HAP-1 (cell line): ENCODE results near the gene ARPC4.

Source experiments
- DNase-seq, 2 experiments: peaks; one replicate each; pipeline ENCODE4 v3.0.0-alpha.2; 2016 to 2020; ENCODE audit warnings: low spot score in 2 of 2
- H3K27me3 ChIP-seq: fragments of 250-450 bp; sonication (Bioruptor Pico); 2 replicates; pipeline ENCODE4 v1.5.1; 2020; ENCODE audit warnings: low read depth, mild to moderate bottlenecking, moderate library complexity
- H3K36me3 ChIP-seq: fragments of 250-450 bp; sonication (Bioruptor Pico); replicated peaks from 2 replicates; pipeline ENCODE4 v1.5.1; 2020; ENCODE audit warnings: mild to moderate bottlenecking
- H3K4me1 ChIP-seq: fragments of 250-450 bp; sonication (Bioruptor Pico); 2 replicates; pipeline ENCODE4 v1.5.1; 2020; ENCODE audit warnings: mild to moderate bottlenecking
- H3K4me3 ChIP-seq: fragments of 250-450 bp; sonication (Bioruptor Pico); 2 replicates; pipeline ENCODE4 v1.5.1; 2020; ENCODE audit warnings: mild to moderate bottlenecking, moderate library complexity
- H3K9me3 ChIP-seq: fragments of 250-450 bp; sonication (Bioruptor Pico); 2 replicates; pipeline ENCODE4 v1.5.1; 2020; ENCODE audit warnings: mild to moderate bottlenecking, moderate library complexity
- in situ Hi-C: fragments of 300-500 bp; cut with MboI; formaldehyde crosslinking; loops from 3 replicates; pipeline ENCODE4 v1.14.3; 2020; ENCODE audit warnings: low sequenced_read_pairs, inconsistent platforms, mixed read lengths

ARPC4 gene

GRCh38 chr3:9791127-9791526 lies 1.8 kb upstream of the ARPC4 start:
- in situ Hi-C loops: no loop called here
- Histone ChIP-seq H3K4me1 (peaks cover 4% of the 10 kb centered on the region), H3K27me3 (no peaks in the 10 kb centered on the region), H3K4me3 (no peak overlapping the region), H3K9me3 (no peaks in the 10 kb centered on the region), H3K36me3 (peaks cover 40% of the 10 kb centered on the region)
- DNase-seq: no peak

- in situ Hi-C loops: no loop called here
- H3K9me3 ChIP-seq: no peaks in the 10 kb centered on the region; the same call in 1 of the 2 replicates
- H3K4me1 ChIP-seq: peaks cover 4% of the 10 kb centered on the region
- no peaks in the 10 kb centered on the region for H3K27me3 ChIP-seq
- H3K4me3 ChIP-seq: peak overlapping the region; percentile 98
- peaks cover 37% of the 10 kb centered on the region for H3K36me3 ChIP-seq
- no peak for DNase-seq
Measured at GRCh38 chr3:9791790-9792404, 985 bp upstream of the ARPC4 start.

GRCh38 chr3:9793161-9793781 lies 389 bp downstream of the ARPC4 start:
- Histone ChIP-seq H3K9me3 (no peaks in the 10 kb centered on the region; the same call in 1 of the 2 replicates), H3K4me3 (peak overlapping the region; percentile 98), H3K36me3 (peaks cover 46% of the 10 kb centered on the region), H3K4me1 (peaks cover 4% of the 10 kb centered on the region), H3K27me3 (no peaks in the 10 kb centered on the region)
- in situ Hi-C loops: no loop called here
- peak in 1 of 2 experiments; percentile 39 for DNase-seq

DNA sequence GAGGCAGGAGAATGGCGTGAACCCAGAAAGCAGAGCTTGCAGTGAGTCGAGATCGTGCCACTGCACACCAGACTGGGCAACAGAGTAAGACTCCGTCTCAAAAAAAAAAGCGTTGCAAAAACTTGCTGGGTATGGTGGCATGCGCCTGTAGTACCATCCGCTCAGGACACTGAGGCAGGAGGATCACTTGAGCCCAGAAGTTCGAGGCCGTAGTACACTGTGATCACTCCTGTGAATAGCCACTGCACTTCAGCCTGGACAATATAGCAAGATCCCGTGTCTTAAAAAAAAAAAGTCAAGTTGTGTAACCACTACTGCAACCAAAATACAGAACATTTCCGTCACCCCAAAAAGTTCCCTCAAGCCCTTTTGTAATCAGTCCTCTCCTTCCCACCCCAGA lies 1.5 kb downstream of the ARPC4 start:
- Histone ChIP-seq H3K36me3 (peaks cover 51% of the 10 kb centered on the region), H3K4me3 (no peak overlapping the region; the same call in 1 of the 2 replicates), H3K4me1 (peaks cover 4% of the 10 kb centered on the region), H3K9me3 (no peaks in the 10 kb centered on the region; the same call in 1 of the 2 replicates), H3K27me3 (no peaks in the 10 kb centered on the region)
- in situ Hi-C loops: no loop called here
- no peak for DNase-seq

GRCh38 chr3:9795207-9795606 lies 2.3 kb downstream of the ARPC4 start:
- Histone ChIP-seq H3K9me3 (no peaks in the 10 kb centered on the region; the same call in 1 of the 2 replicates), H3K36me3 (peaks cover 53% of the 10 kb centered on the region), H3K4me1 (peaks cover 4% of the 10 kb centered on the region), H3K27me3 (no peaks in the 10 kb centered on the region), H3K4me3 (no peak overlapping the region)
- in situ Hi-C loops: no loop called here
- DNase-seq: no peak

- Histone ChIP-seq H3K4me3 (no peak overlapping the region), H3K27me3 (no peaks in the 10 kb centered on the region), H3K9me3 (no peaks in the 10 kb centered on the region; the same call in 1 of the 2 replicates), H3K4me1 (peaks cover 4% of the 10 kb centered on the region), H3K36me3 (peaks cover 69% of the 10 kb centered on the region)
- in situ Hi-C loops: no loop called here
- no peak for DNase-seq
Measured at GRCh38 chr3:9797196-9797945, 4.5 kb downstream of the ARPC4 start.

DNA sequence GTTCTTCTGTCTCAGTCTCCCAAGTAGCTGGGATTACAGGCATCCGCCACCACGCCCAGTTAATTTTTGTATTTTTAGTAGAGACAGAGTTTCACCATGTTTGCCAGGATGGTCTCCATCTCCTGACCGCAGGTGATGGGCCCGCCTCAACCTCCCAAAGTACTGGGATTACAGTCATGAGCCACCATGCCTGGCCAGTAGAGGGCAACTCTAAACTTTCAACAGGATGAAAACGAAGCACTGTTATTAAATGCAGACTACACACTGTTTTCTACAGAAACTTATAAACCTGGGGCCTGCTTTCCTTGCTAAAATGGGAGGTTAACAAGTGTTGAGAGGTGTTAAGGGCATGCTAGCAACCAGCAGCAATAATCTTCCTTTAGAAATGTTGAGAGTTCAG lies 7.6 kb downstream of the ARPC4 start:
- no peak for DNase-seq
- Histone ChIP-seq H3K9me3 (no peaks in the 10 kb centered on the region; the same call in 1 of the 2 replicates), H3K4me3 (no peak overlapping the region), H3K36me3 (peaks cover 88% of the 10 kb centered on the region), H3K27me3 (no peaks in the 10 kb centered on the region), H3K4me1 (no peaks in the 10 kb centered on the region)
- in situ Hi-C loops: no loop called here

- Histone ChIP-seq H3K4me1 (no peaks in the 10 kb centered on the region), H3K4me3 (no peak overlapping the region), H3K36me3 (peaks cover 84% of the 10 kb centered on the region), H3K27me3 (no peaks in the 10 kb centered on the region), H3K9me3 (no peaks in the 10 kb centered on the region)
- no peak for DNase-seq
- in situ Hi-C loops: no loop called here
Measured at GRCh38 chr3:9803494-9803893, 10.6 kb downstream of the ARPC4 start.

DNA sequence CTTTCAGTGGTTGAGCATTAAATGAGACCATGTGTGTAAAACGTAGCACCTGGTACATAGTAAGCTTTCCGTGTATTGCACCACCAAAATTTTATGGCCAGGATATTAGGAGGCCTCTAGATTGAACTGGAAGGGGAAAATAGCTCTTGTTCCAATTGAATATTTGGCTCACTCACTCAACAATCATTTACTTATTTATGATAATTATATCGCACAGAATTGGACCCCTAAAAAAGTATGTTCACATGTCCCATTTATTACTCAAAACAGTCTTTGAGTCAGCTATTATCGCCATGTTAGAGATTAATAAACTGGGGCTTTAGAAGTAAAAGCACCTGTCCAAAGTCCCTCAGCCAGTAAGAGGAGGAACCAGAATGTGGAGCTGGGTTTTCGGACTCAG lies 12.1 kb downstream of the ARPC4 start:
- Histone ChIP-seq H3K4me3 (no peak overlapping the region), H3K36me3 (peaks cover 80% of the 10 kb centered on the region), H3K9me3 (no peaks in the 10 kb centered on the region), H3K4me1 (no peaks in the 10 kb centered on the region), H3K27me3 (no peaks in the 10 kb centered on the region)
- in situ Hi-C loops: no loop called here
- DNase-seq: no peak

- in situ Hi-C loops: no loop called here
- Histone ChIP-seq H3K4me1 (no peaks in the 10 kb centered on the region), H3K36me3 (peaks cover 77% of the 10 kb centered on the region)
Measured at GRCh38 chr3:9806137-9806536, 13.3 kb downstream of the ARPC4 start.

DNA sequence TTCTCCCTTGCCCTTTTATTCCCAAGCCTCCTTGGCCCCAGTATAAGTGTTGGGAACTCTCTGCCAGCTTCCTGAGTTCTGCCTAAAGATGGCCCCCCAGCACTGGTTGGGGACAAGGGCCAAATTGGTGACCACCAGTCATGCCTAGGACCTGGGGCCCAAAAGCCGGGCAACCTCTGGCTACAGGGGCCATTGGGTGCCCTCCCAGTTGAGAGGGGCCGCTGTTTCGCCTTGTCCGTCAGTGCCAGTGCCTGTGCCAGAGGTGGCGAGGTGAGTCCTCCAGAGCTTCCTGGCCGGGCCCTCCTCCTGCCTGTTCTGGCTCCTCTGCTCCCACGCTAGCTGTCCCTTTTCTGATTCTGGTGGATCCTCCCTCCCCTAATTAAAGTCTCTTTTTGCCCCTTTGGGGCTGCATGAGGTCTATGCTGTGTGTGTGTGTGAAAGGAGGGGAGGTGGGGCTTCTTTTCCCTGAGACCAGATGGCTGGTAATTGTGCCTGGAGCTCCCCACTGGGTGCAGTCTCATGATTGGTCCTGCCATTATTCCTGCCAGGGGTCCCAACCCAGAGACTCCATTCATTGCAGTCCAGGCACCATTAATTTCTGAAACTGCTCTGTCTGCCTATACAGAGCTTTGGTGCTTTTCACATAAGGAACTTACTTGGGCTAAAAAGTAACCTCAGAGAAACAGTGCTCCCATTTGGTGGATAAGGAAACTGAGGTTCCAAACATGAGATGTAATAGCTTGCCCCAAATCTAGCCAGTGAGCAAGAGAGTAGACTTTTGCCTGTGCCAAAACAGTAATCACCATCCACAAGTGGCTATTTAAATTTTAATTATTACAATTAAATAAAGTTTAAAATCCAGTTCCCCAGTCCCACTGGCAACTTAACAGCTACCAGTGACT lies 14.1 kb downstream of the ARPC4 start:
- no peaks in the 10 kb centered on the region for H3K27me3 ChIP-seq
- in situ Hi-C loops: no loop called here
- H3K4me3 ChIP-seq: no peak overlapping the region
- H3K36me3 ChIP-seq: peaks cover 77% of the 10 kb centered on the region
- DNase-seq: no peak
- H3K9me3 ChIP-seq: no peaks in the 10 kb centered on the region
- no peaks in the 10 kb centered on the region for H3K4me1 ChIP-seq

More at GRCh38 chr3:9806137-9806536, 13.3 kb downstream of the ARPC4 start:
- no peak overlapping the region for H3K4me3 ChIP-seq
- H3K9me3 ChIP-seq: no peaks in the 10 kb centered on the region
- no peaks in the 10 kb centered on the region for H3K27me3 ChIP-seq
- DNase-seq: no peak

DNA sequence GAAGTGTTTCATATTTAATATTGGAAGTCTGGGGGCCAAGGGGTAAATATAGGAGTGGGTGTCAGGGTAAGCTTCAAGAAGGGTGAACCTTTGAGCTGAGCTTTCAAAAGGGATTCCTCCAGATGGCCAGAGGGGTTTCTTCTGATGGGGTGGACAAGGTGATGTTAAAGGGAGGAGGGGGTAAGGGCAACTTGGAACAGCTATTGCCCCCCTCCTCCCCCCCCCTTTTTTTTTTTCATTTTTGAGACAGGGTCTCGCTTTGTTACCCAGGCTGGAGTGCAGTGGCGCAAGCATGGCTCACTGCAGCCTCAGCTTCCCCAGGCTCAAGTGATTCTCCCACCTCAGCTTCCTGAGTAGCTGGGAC lies 15.1 kb downstream of the ARPC4 start:
- DNase-seq: no peak
- Histone ChIP-seq H3K9me3 (no peaks in the 10 kb centered on the region), H3K27me3 (no peaks in the 10 kb centered on the region), H3K36me3 (peaks cover 79% of the 10 kb centered on the region), H3K4me1 (no peaks in the 10 kb centered on the region), H3K4me3 (no peak overlapping the region)
- in situ Hi-C loops: no loop called here

DNA sequence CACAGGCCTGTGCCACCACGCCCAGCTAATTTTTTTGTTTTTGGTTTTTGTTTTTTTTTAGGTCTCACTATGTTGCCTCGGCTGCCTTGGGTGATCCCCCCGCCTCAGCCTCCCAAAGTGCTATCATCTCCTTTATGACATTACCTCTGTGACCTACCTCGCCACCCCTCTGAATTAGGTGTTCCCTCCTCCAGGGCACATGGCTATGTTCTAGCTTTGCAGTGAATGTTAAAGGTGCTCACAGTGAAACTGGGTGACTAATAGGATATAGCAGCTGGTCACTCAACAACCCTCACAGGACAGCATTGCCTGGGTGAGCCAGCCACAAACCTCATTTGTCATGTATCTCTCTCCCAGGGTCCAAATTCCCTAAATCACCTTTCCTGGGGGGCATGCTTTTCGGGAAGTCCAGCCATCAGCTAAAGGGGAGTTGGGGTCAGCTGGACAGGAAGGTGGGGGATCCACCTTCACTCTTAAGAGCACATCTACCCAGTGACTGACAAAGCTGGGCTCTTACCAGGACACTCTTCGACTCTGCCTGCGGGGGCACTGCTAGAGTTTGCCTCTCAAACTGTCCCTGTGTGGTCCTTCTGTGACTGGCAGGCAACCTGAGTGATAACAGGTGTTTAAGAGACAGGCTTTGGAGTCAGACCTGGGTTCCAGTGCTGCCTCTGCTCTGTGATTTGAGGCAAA lies 15.6 kb downstream of the ARPC4 start:
- Histone ChIP-seq H3K9me3 (no peaks in the 10 kb centered on the region), H3K36me3 (peaks cover 79% of the 10 kb centered on the region), H3K4me3 (no peak overlapping the region), H3K27me3 (no peaks in the 10 kb centered on the region), H3K4me1 (no peaks in the 10 kb centered on the region)
- in situ Hi-C loops: no loop called here
- DNase-seq: peak in 1 of 2 experiments; percentile 28
